Left ventricle myocardium inferior (tissue), 1 donor: ENCODE data around the gene WDR82. TPM values are rescaled to one million over a fixed set of nuclear protein-coding genes. Genes with fewer than 3 reads are reported as not detected.

ENCODE experiments used
- DNase-seq: peaks from one replicate; pipeline ENCODE4 v3.0.0-alpha.2; 2020
- H3K27ac ChIP-seq: fragments of 200-600 bp; replicated peaks from 2 replicates; pipeline ENCODE4 v1.8.0; 2021
- H3K27me3 ChIP-seq: fragments of 200-600 bp; 2 replicates; pipeline ENCODE4 v1.8.0; 2021; ENCODE audit warnings: low read depth
- H3K36me3 ChIP-seq: fragments of 200-600 bp; 2 replicates; pipeline ENCODE4 v1.8.0; 2021
- H3K4me1 ChIP-seq: fragments of 200-600 bp; 2 replicates; pipeline ENCODE4 v1.8.0; 2021
- H3K4me3 ChIP-seq: fragments of 200-600 bp; 2 replicates; pipeline ENCODE4 v1.8.0; 2021; ENCODE audit warnings: mild to moderate bottlenecking, moderate library complexity
- H3K9me3 ChIP-seq: fragments of 200-600 bp; replicated peaks from 2 replicates; pipeline ENCODE4 v1.8.0; 2021
- intact Hi-C: fragments of 100-400 bp; cut with micrococcal nuclease; formaldehyde crosslinking; loops from one replicate; pipeline ENCODE4 v1.11.0; 2022
- total RNA-seq: library from RNA; stranded (reverse); fragmentation: NEBNext Ultra II Directional; extraction: Animal tissue kit (Norgen Biotek cat#: 25700); gene quantifications from one replicate; pipeline ENCODE4 v1.2.1, GENCODE V29; 2021
- TF ChIP-seq, protein P1 (sequence below): fragments of 200-600 bp; IDR thresholded peaks from 2 replicates; pipeline ENCODE4 v1.8.0; 2021; ENCODE audit warnings: antibody characterized with exemption, mild to moderate bottlenecking, borderline replicate concordance
- donor health status: DM: no; HTN: yes; CAD: no; lungs with severe emphysema.

The WDR82 gene
- total RNA-seq, 1 donor from 2014 or later, result 61.6 TPM

DNA sequence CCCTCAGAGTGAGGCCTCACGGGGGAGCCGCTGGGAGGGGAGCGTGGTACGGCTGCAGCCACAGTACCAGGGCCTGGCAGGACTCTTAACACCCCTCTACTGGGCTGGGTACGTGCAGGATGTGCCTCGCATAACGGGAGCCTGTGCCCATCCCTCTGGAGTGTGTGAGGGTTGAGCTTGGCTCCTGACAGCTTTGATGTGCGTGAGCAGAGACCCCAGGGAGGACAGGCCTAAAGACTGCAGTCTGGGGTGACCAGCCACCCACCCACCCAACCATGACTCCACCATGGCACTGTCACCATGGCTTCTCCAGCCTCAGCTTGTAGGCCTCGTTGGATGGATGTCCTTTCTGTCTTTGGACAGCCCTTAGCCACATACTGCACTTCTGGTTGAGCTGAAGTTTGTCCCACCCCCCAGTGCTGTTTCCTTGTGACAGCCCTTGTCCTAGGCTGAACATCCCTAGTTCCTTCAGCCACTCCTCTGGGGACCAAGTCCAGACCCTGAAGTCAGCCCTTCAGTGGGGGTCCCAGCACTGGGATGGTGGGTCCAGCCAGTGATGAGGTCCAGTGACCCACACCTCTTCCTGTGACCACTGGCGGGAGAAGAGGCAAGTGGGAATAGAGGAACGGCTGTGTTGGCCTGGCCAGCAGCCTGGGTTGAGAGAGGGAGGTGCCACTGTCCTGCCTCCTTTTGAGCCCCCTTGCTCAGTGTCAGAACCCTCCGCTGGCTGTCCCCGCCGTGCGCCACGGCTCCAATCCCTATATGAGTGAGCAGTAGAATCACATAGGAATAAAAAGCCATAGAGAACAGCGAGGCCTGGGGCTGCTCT is 15.3 kb upstream of the WDR82 start:
- DNase-seq, result no peak
- Histone ChIP-seq H3K36me3 (peaks cover 32% of the 10 kb centered on the region), H3K4me1 (peaks cover 16% of the 10 kb centered on the region), H3K27ac (no peak overlapping the region), H3K9me3 (no peaks in the 10 kb centered on the region), H3K27me3 (no peaks in the 10 kb centered on the region), H3K4me3 (no peak overlapping the region)
- TF ChIP-seq, protein P1, sequence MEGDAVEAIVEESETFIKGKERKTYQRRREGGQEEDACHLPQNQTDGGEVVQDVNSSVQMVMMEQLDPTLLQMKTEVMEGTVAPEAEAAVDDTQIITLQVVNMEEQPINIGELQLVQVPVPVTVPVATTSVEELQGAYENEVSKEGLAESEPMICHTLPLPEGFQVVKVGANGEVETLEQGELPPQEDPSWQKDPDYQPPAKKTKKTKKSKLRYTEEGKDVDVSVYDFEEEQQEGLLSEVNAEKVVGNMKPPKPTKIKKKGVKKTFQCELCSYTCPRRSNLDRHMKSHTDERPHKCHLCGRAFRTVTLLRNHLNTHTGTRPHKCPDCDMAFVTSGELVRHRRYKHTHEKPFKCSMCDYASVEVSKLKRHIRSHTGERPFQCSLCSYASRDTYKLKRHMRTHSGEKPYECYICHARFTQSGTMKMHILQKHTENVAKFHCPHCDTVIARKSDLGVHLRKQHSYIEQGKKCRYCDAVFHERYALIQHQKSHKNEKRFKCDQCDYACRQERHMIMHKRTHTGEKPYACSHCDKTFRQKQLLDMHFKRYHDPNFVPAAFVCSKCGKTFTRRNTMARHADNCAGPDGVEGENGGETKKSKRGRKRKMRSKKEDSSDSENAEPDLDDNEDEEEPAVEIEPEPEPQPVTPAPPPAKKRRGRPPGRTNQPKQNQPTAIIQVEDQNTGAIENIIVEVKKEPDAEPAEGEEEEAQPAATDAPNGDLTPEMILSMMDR, result no peak
- intact Hi-C loops, result no loop called here

DNA sequence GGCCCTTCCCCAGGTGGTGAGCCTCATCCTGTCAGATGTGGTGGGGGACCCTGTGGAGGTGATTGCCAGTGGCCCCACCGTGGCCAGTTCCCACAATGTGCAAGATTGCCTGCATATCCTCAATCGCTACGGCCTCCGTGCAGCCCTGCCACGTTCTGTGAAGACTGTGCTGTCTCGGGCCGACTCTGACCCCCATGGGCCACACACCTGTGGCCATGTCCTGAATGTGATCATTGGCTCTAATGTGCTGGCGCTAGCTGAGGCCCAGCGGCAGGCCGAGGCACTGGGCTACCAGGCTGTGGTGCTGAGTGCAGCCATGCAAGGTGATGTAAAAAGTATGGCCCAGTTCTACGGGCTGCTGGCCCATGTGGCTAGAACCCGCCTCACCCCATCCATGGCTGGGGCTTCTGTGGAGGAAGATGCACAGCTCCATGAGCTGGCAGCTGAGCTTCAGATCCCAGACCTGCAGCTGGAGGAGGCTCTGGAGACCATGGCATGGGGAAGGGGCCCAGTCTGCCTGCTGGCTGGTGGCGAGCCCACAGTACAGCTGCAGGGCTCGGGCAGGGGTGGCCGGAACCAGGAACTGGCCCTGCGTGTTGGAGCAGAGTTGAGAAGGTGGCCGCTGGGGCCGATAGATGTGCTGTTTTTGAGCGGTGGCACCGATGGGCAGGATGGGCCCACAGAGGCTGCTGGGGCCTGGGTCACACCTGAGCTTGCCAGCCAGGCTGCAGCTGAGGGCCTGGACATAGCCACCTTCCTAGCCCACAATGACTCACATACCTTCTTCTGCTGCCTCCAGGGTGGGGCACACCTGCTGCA is 14.0 kb upstream of the WDR82 start:
- no peaks in the 10 kb centered on the region for H3K9me3 ChIP-seq
- TF ChIP-seq, protein P1, result no peak
- intact Hi-C loops, result no loop called here
- H3K27me3 ChIP-seq, result no peaks in the 10 kb centered on the region
- H3K4me1 ChIP-seq, result peaks cover 20% of the 10 kb centered on the region
- H3K27ac ChIP-seq, result no peak overlapping the region
- no peak overlapping the region for H3K4me3 ChIP-seq
- H3K36me3 ChIP-seq, result peaks cover 32% of the 10 kb centered on the region
- no peak for DNase-seq

DNA sequence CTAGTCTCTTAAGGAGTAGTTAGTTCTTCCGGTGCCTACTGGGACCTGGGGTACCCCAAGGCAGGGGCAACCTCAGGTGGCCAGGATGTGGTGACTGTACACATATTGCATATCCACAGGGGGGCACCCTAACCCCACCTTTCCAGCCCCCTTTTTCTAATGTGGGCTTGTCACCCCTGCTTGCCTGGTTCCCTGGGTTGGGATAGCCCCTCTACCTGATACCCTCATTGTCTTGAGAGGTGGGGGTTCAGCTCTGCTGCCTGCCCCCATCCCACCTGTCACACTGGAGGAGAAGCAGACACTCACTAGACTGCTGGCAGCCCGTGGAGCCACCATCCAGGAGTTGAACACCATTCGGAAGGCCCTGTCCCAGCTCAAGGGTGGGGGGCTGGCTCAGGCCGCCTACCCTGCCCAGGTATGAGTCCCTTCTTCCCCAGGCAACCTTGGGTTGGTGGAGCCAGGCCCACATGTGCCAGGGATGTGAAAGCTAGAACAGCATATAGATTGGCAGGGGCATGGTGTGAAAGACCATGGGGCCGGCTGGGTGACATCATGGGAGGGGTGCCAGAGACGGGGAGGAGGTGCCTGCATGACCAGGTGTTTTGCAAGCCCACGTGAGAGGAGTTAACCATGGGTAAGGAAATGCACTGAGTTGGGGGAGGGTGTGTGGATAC is 13.2 kb upstream of the WDR82 start:
- TF ChIP-seq, protein P1, result peak; percentile 64
- no peaks in the 10 kb centered on the region for H3K9me3 ChIP-seq
- H3K27me3 ChIP-seq, result no peaks in the 10 kb centered on the region
- H3K4me3 ChIP-seq, result no peak overlapping the region
- intact Hi-C loops, result no loop called here
- H3K36me3 ChIP-seq, result peaks cover 32% of the 10 kb centered on the region
- DNase-seq, result no peak
- peaks cover 28% of the 10 kb centered on the region for H3K4me1 ChIP-seq
- no peak overlapping the region for H3K27ac ChIP-seq

DNA sequence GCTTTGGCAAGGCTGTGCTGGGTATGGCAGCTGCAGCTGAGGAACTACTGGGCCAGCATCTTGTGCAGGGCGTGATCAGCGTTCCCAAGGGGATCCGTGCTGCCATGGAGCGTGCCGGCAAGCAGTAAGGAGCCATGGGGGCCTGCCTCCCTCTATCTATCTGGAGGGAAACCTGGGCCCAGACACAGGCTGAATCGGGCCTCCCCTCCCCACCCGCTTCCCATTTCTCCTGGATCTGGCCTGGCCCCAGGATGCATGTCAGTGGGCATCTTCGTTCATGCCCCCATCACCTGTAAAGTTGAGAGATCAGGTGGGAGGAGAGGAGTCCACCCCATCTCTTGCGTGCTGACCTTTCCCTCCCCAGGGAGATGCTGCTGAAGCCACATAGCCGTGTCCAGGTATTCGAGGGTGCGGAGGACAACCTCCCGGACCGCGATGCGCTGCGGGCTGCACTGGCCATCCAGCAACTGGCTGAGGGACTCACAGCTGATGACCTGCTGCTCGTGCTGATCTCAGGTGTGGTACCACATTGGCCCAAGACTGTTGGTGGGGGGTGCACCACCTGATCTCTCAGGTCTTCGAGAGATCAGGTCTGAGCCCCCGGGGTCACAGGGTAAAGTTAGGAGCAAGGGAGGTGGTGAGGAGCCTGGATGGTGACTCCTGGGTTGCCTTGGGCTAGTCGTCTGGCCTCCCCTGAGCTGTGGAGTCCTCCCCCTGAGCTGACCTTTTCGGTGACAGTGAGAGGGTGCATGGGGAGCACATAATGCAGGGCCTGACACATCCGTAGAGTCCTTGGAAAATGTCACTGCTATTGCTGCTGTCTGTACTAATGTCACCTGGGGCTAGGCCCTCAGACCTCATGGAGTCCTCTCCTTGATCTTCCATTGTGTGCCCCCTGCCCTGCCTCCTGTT is 12.4 kb upstream of the WDR82 start:
- Histone ChIP-seq H3K36me3 (peaks cover 32% of the 10 kb centered on the region), H3K9me3 (no peaks in the 10 kb centered on the region), H3K4me3 (no peak overlapping the region), H3K27ac (no peak overlapping the region), H3K4me1 (peaks cover 32% of the 10 kb centered on the region), H3K27me3 (no peaks in the 10 kb centered on the region)
- no peak for DNase-seq
- TF ChIP-seq, protein P1, result no peak
- intact Hi-C loops, result no loop called here
